ENCODE measurements around the gene SERINC5. TPM values are rescaled to one million over a fixed set of nuclear protein-coding genes. Genes with fewer than 3 reads are reported as not detected.

SERINC5 gene
- total and polyA plus RNA-seq, 2 of the 4 experiments (the other 2 are of a cell fraction): 5.0 to 8.1 TPM

DNA sequence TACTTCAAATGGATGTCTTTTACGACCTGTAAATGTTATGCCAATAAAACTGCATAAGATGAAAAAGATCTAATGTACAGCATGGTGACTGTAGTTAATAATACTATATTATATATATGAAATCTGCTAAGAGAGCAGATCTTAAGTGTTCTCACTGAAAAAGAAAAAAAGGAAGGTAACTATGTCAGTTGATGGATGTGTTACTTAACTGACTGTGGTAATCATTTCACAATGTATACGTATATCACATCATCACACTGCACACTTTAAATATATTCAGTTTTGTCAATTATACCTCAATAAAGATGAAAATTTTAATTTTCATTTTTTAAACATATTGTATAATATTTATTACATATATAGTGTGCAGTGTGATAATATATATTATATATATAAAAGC lies 188.8 kb downstream of the SERINC5 start:
- no peaks in the 10 kb centered on the region for H3K9me1 ChIP-seq (ENCODE audit: insufficient read depth, low read length)
- no peak overlapping the region for H2BK120ac ChIP-seq (ENCODE audit: low read depth, low read length)
- H2BK5ac ChIP-seq (ENCODE audit: low read depth, low read length, poor library complexity, severe bottlenecking): no peak overlapping the region
- no peak overlapping the region for H3K27ac ChIP-seq (ENCODE audit: insufficient read depth, low read length)
- peaks cover 2% of the 10 kb centered on the region; the same call in 1 of the 2 replicates for H3K4me1 ChIP-seq (ENCODE audit: control insufficient read depth, insufficient read depth, low read length)
- H4K20me1 ChIP-seq (ENCODE audit: insufficient read depth, low read length): no peaks in the 10 kb centered on the region
- no TSS peak for BruUV-seq (replicated peaks)
- no peak overlapping the region for H2BK20ac ChIP-seq (ENCODE audit: low read depth, low read length)
- H2AK9ac ChIP-seq (replicated peaks; ENCODE audit: low read depth, low read length, poor library complexity): no peak overlapping the region
- intact Hi-C loops (cut with micrococcal nuclease): no loop called here
- POLR2A ChIA-PET (ENCODE audit: unreplicated experiment): no interaction called here
- H3K9me3 ChIP-seq (ENCODE audit: control insufficient read depth, insufficient read depth, low read length): no peaks in the 10 kb centered on the region
- dilution Hi-C loops (cut with HindIII; ENCODE audit: low sequenced_read_pairs, unreplicated experiment): no loop called here
- H2AFZ ChIP-seq (replicated peaks; ENCODE audit: low read length, poor library complexity): no peak overlapping the region
- no peak overlapping the region for H4K91ac ChIP-seq (ENCODE audit: insufficient read depth, low read depth, low read length)
- ATAC-seq (ENCODE audit: low read depth): no peak
- H4K8ac ChIP-seq (ENCODE audit: low read depth in 2 of 2, low read length in 2 of 2): no peak overlapping the region
- no peak overlapping the region for H2BK15ac ChIP-seq (ENCODE audit: low read depth, low read length)
- H3K56ac ChIP-seq (ENCODE audit: extremely low read depth, insufficient read depth, low read length): no peak overlapping the region
- H4K5ac ChIP-seq (ENCODE audit: low read depth, low read length): no peak overlapping the region
- no peak overlapping the region for H3K4me2 ChIP-seq (ENCODE audit: low read depth, low read length)
- in situ Hi-C loops (cut with MboI; ENCODE audit: low sequenced_read_pairs): no loop called here
- TF ChIP-seq SMC3 (IDR thresholded peaks at IDR 0.05; ENCODE audit: low read depth, low read length) (no peak), NFE2L2 (IDR thresholded peaks at IDR 0.05; ENCODE audit: low read depth, low read length) (no peak), MXI1 (IDR thresholded peaks at IDR 0.05; ENCODE audit: borderline replicate concordance, low read depth, low read length) (no peak), BHLHE40 (IDR thresholded peaks at IDR 0.05; ENCODE audit: low read depth, low read length) (no peak), FOS (IDR thresholded peaks at IDR 0.05; ENCODE audit: low read depth, low read length) (no peak)
- TF ChIP-seq, protein P1, sequence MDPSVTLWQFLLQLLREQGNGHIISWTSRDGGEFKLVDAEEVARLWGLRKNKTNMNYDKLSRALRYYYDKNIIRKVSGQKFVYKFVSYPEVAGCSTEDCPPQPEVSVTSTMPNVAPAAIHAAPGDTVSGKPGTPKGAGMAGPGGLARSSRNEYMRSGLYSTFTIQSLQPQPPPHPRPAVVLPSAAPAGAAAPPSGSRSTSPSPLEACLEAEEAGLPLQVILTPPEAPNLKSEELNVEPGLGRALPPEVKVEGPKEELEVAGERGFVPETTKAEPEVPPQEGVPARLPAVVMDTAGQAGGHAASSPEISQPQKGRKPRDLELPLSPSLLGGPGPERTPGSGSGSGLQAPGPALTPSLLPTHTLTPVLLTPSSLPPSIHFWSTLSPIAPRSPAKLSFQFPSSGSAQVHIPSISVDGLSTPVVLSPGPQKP (IDR thresholded peaks at IDR 0.05; ENCODE audit: borderline replicate concordance, low read depth, low read length): no peak
- TF ChIP-seq, protein P2, sequence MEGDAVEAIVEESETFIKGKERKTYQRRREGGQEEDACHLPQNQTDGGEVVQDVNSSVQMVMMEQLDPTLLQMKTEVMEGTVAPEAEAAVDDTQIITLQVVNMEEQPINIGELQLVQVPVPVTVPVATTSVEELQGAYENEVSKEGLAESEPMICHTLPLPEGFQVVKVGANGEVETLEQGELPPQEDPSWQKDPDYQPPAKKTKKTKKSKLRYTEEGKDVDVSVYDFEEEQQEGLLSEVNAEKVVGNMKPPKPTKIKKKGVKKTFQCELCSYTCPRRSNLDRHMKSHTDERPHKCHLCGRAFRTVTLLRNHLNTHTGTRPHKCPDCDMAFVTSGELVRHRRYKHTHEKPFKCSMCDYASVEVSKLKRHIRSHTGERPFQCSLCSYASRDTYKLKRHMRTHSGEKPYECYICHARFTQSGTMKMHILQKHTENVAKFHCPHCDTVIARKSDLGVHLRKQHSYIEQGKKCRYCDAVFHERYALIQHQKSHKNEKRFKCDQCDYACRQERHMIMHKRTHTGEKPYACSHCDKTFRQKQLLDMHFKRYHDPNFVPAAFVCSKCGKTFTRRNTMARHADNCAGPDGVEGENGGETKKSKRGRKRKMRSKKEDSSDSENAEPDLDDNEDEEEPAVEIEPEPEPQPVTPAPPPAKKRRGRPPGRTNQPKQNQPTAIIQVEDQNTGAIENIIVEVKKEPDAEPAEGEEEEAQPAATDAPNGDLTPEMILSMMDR (conservative IDR thresholded peaks at IDR 0.05; ENCODE audit: low read depth, low read length): no peak
- no peak overlapping the region for H3K4me3 ChIP-seq (ENCODE audit: insufficient read depth, low read depth, low read length)
- no peak overlapping the region for H3K14ac ChIP-seq (replicated peaks; ENCODE audit: low read depth, low read length)
- no CpG with 5 or more reads among the region's 2 CpGs for WGBS, 2 experiments (ENCODE audit: extremely low coverage in 2 of 2, insufficient read length in 1 of 2)
- H3K4ac ChIP-seq (ENCODE audit: low read depth, low read length): no peak overlapping the region
- no peak overlapping the region for H3K23ac ChIP-seq (ENCODE audit: low read depth, low read length)
- H3K36me3 ChIP-seq (ENCODE audit: control insufficient read depth, insufficient read depth, low read length): no peaks in the 10 kb centered on the region
- CTCF ChIA-PET: interaction anchor here (0.5 kb wide), 1 partner anchor 499 kb away, joined by 4 read pairs; no protein-coding TSS in a partner anchor
- H2AK5ac ChIP-seq (ENCODE audit: low read depth, low read length): no peak overlapping the region
- no peaks in the 10 kb centered on the region for H3K79me1 ChIP-seq (ENCODE audit: low read depth in 1 of 2, low read length in 2 of 2)
- no peak overlapping the region for H3K18ac ChIP-seq (ENCODE audit: low read depth, low read length)
- no peak for DNase-seq
- peaks cover 4% of the 10 kb centered on the region; the same call in 1 of the 2 replicates for H3K27me3 ChIP-seq (ENCODE audit: control insufficient read depth, insufficient read depth, low read length)
- no peak overlapping the region for H3K9ac ChIP-seq (ENCODE audit: low read depth, low read length)
